ENCODE measurements around the gene MMD. TPM values are rescaled to one million over a fixed set of nuclear protein-coding genes. Genes with fewer than 3 reads are reported as not detected.

The MMD gene
- total and polyA plus RNA-seq, 2 of the 13 experiments (the other 11 are each of a cell fraction or from before 2014, with no cell fraction given), result 121 to 225 TPM

- no peak for TF ChIP-seq ZBTB40 (IDR thresholded peaks at IDR 0.05)
- peak; percentile 44; the same call in 1 of the 2 replicates for TF ChIP-seq ZBTB40 (CRISPR knock-in tag; IDR thresholded peaks at IDR 0.05)
- TF ChIP-seq IKZF1 (IDR thresholded peaks at IDR 0.05), result no peak
- TF ChIP-seq ZNF331 (CRISPR knock-in tag; IDR thresholded peaks at IDR 0.05), result no peak
- TF ChIP-seq ZNF432 (CRISPR knock-in tag; IDR thresholded peaks at IDR 0.05; ENCODE audit: borderline replicate concordance), result no peak
- TF ChIP-seq ZSCAN25 (CRISPR knock-in tag; IDR thresholded peaks at IDR 0.05), result no peak
- TF ChIP-seq SIN3B (IDR thresholded peaks at IDR 0.05; ENCODE audit: low read length), result no peak
- no peak; the same call in 1 of the 2 replicates for TF ChIP-seq SP4 (CRISPR knock-in tag; IDR thresholded peaks at IDR 0.05)
- TF ChIP-seq SNAPC4 (CRISPR knock-in tag; IDR thresholded peaks at IDR 0.05), result peak; percentile 78; the same call in 1 of the 2 replicates
- no peak for TF ChIP-seq HNRNPK (IDR thresholded peaks at IDR 0.05; ENCODE audit: low read depth, low read length, poor library complexity, severe bottlenecking)
- peak; percentile 54; the same call in 1 of the 2 replicates for TF ChIP-seq ARNT2 (CRISPR knock-in tag; IDR thresholded peaks at IDR 0.05; ENCODE audit: low read depth)
- TF ChIP-seq CAMTA2 (CRISPR knock-in tag; IDR thresholded peaks at IDR 0.05; ENCODE audit: borderline replicate concordance), result 0 out of 2 replicates have a peak, but pooled peaks have one; percentile 23
- TF ChIP-seq ZSCAN22 (CRISPR knock-in tag; IDR thresholded peaks at IDR 0.05), result no peak; the same call in 1 of the 2 replicates
- TF ChIP-seq TBP (CRISPR knock-in tag; IDR thresholded peaks at IDR 0.05), result no peak
- TF ChIP-seq JUNB (CRISPR knock-in tag; IDR thresholded peaks at IDR 0.05; ENCODE audit: borderline replicate concordance), result peak; percentile 60; the same call in 1 of the 2 replicates
- no peak for TF ChIP-seq TMF1 (CRISPR knock-in tag; IDR thresholded peaks at IDR 0.05; ENCODE audit: low read depth)
These were observed at the start of gene MMD (continued) for GRCh38 chr17:55421179-55421934.
